GM12865 (cell line): ENCODE measurements around the gene RASSF8.
A peak's percentile ranks its signal among the peaks of the same experiment; 100 is the strongest.

Source experiments
- DNase-seq: peaks from one replicate; pipeline ENCODE4 v3.0.0; 2010; ENCODE audit warnings: low read depth
- H3K4me3 ChIP-seq: 2 replicates; pipeline ENCODE4 v1.5.1; 2011; ENCODE audit warnings: mild to moderate bottlenecking, low read depth, low read length, control low read depth
- CTCF ChIP-seq: IDR thresholded peaks from 2 replicates; pipeline ENCODE4 v1.5.1; 2011; ENCODE audit warnings: low read length, control low read depth, low read depth, inconsistent platforms; ENCODE audit not compliant: insufficient read depth; ENCODE audit errors: missing control alignments

The RASSF8 gene

GRCh38 chr12:26095186-26095585, 136.7 kb downstream of the RASSF8 start:
- DNase-seq: no peak
- no peak overlapping the region for H3K4me3 ChIP-seq
- no peak for TF ChIP-seq CTCF

- no peak for TF ChIP-seq CTCF
- no peak for DNase-seq
- no peak overlapping the region for H3K4me3 ChIP-seq
These were observed 137.6 kb downstream of the RASSF8 start for GRCh38 chr12:26096036-26096435.

- DNase-seq: peak; percentile 69
- TF ChIP-seq CTCF: peak; percentile 89
- H3K4me3 ChIP-seq: no peak overlapping the region
These were observed 138.8 kb downstream of the RASSF8 start for GRCh38 chr12:26097046-26097878.

GRCh38 chr12:26100666-26101349, 142.3 kb downstream of the RASSF8 start:
- DNase-seq: no peak
- no peak for TF ChIP-seq CTCF
- H3K4me3 ChIP-seq: no peak overlapping the region

- DNase-seq: no peak
- TF ChIP-seq CTCF: no peak
- no peak overlapping the region for H3K4me3 ChIP-seq
These were observed 142.9 kb downstream of the RASSF8 start for GRCh38 chr12:26101350-26101734.

GRCh38 chr12:26101763-26102162, 143.3 kb downstream of the RASSF8 start:
- TF ChIP-seq CTCF: no peak
- no peak overlapping the region for H3K4me3 ChIP-seq
- DNase-seq: no peak
